Neuronal stem cell (in vitro differentiated cells): ENCODE data around the gene MYL9.

Source experiments
- DNase-seq: peaks from one replicate; pipeline ENCODE4 v3.0.0-alpha.2; 2013; ENCODE audit warnings: low spot score
- H2AFZ ChIP-seq: one replicate; pipeline ENCODE4 v1.6.1; 2013; ENCODE audit warnings: mild to moderate bottlenecking, low read length, inconsistent platforms
- H2AK5ac ChIP-seq: 2 replicates; pipeline ENCODE4 v1.6.1; 2013; ENCODE audit warnings: low read depth, mild to moderate bottlenecking, inconsistent platforms, low read length, moderate library complexity, mixed read lengths
- H2BK120ac ChIP-seq: 2 replicates; pipeline ENCODE4 v1.6.1; 2013; ENCODE audit warnings: low read depth, mild to moderate bottlenecking, inconsistent platforms, low read length, moderate library complexity, mixed read lengths
- H2BK12ac ChIP-seq: one replicate; pipeline ENCODE4 v1.6.1; 2013; ENCODE audit warnings: low read length, inconsistent platforms
- H2BK15ac ChIP-seq: 2 replicates; pipeline ENCODE4 v1.6.1; 2013; ENCODE audit warnings: mild to moderate bottlenecking, low read length, inconsistent platforms, mixed read lengths
- H2BK5ac ChIP-seq: one replicate; pipeline ENCODE4 v1.6.1; 2013; ENCODE audit warnings: inconsistent platforms, mild to moderate bottlenecking, low read length, moderate library complexity
- H3K14ac ChIP-seq: one replicate; pipeline ENCODE4 v1.6.1; 2013; ENCODE audit warnings: low read length, inconsistent platforms
- H3K18ac ChIP-seq: 2 replicates; pipeline ENCODE4 v1.6.1; 2013; ENCODE audit warnings: low read length, inconsistent platforms
- H3K23ac ChIP-seq: 2 replicates; pipeline ENCODE4 v1.6.1; 2013; ENCODE audit warnings: low read depth, mild to moderate bottlenecking, mixed read lengths, low read length, inconsistent platforms; ENCODE audit not compliant: poor library complexity
- H3K27ac ChIP-seq: replicated peaks from 3 replicates; pipeline ENCODE4 v1.5.1; 2013; ENCODE audit warnings: low read length, inconsistent platforms
- H3K27me3 ChIP-seq, 3 experiments: 2 replicates each; pipeline ENCODE4 v1.6.1; 2013; ENCODE audit warnings: low read length in 3 of 3, mild to moderate bottlenecking in 2 of 3, inconsistent platforms in 1 of 3, low read depth in 1 of 3, mixed read lengths in 1 of 3, moderate library complexity in 1 of 3; ENCODE audit not compliant: control insufficient read depth in 3 of 3, insufficient read depth in 3 of 3
- H3K36me3 ChIP-seq, 2 donors: replicated peaks in 1 of 2; 2 replicates each; pipeline ENCODE4 v1.6.1; 2013; ENCODE audit warnings: low read length in 2 of 2; ENCODE audit not compliant: control insufficient read depth in 2 of 2, insufficient read depth in 2 of 2
- H3K4ac ChIP-seq: 2 replicates; pipeline ENCODE4 v1.6.1; 2013; ENCODE audit warnings: inconsistent platforms, mild to moderate bottlenecking, low read length, moderate library complexity
- H3K4me1 ChIP-seq, 2 donors: 1 replicate in 1 of 2; 2 replicates in 1 of 2; pipeline ENCODE4 v1.6.1; 2013; ENCODE audit warnings: low read length in 2 of 2, low read depth in 1 of 2; ENCODE audit not compliant: control insufficient read depth in 2 of 2, insufficient read depth in 1 of 2
- H3K4me2 ChIP-seq: one replicate; pipeline ENCODE4 v1.6.1; 2013; ENCODE audit warnings: mild to moderate bottlenecking, low read length, inconsistent platforms; ENCODE audit not compliant: insufficient read depth, poor library complexity, severe bottlenecking
- H3K4me3 ChIP-seq, 2 donors: 2 replicates each; pipeline ENCODE4 v1.5.1; 2013; ENCODE audit warnings: low read length in 2 of 2, mild to moderate bottlenecking in 2 of 2, inconsistent platforms in 1 of 2, moderate library complexity in 1 of 2
- H3K79me1 ChIP-seq: one replicate; pipeline ENCODE4 v1.6.1; 2013; ENCODE audit warnings: low read depth, mild to moderate bottlenecking, inconsistent platforms, low read length, moderate library complexity
- H3K9ac ChIP-seq: one replicate; pipeline ENCODE4 v1.6.1; 2013; ENCODE audit warnings: mild to moderate bottlenecking, low read depth, low read length, inconsistent platforms; ENCODE audit not compliant: poor library complexity
- H3K9me3 ChIP-seq, 2 donors: replicated peaks in 1 of 2; 2 replicates each; pipeline versions ENCODE3 to v1.6.1; 2013; ENCODE audit warnings: low read length in 2 of 2, mild to moderate bottlenecking in 2 of 2, inconsistent platforms in 1 of 2, low read depth in 1 of 2, mixed read lengths in 1 of 2, moderate library complexity in 1 of 2; ENCODE audit not compliant: control insufficient read depth in 2 of 2, insufficient read depth in 1 of 2
- H4K8ac ChIP-seq: one replicate; pipeline ENCODE4 v1.6.1; 2013; ENCODE audit warnings: low read depth, mild to moderate bottlenecking, inconsistent platforms, low read length, moderate library complexity
- H4K91ac ChIP-seq: one replicate; pipeline ENCODE4 v1.6.1; 2013; ENCODE audit warnings: low read length, low read depth, mild to moderate bottlenecking, inconsistent platforms; ENCODE audit not compliant: poor library complexity
- WGBS, 2 donors: extraction: QIAGEN DNeasy Blood & Tissue Kit; methylation state at CpG; one replicate each; pipeline ENCODE4 v1.1.7; 2013; ENCODE audit warnings: missing lambda C conversion rate in 2 of 2, mixed read lengths in 1 of 2; ENCODE audit not compliant: insufficient read length in 2 of 2, insufficient replicate concordance in 1 of 2; ENCODE audit errors: extremely low coverage in 2 of 2; 5-methylcytosine and 5-hydroxymethylcytosine counted together

The MYL9 gene

GRCh38 chr20:36548704-36549627, 7.6 kb downstream of the MYL9 start:
- no CpG with 5 or more reads among the region's 23 CpGs for WGBS, 2 donors

GRCh38 chr20:36549628-36549941, 8.3 kb downstream of the MYL9 start:
- peaks cover 0 to 24% of the 10 kb centered on the region in 2 donors for H3K36me3 ChIP-seq
- no peak overlapping the region for H3K4ac ChIP-seq
- H4K8ac ChIP-seq = no peak overlapping the region
- H3K4me1 ChIP-seq = no peaks in the 10 kb centered on the region
- H2AK5ac ChIP-seq = no peak overlapping the region
- H3K79me1 ChIP-seq = peaks cover 3% of the 10 kb centered on the region
- no peak overlapping the region for H3K23ac ChIP-seq
- no CpG with 5 or more reads among the region's 9 CpGs for WGBS, 2 donors
- no peak overlapping the region for H2BK120ac ChIP-seq
- no peak overlapping the region for H3K27ac ChIP-seq
- no peak overlapping the region for H3K14ac ChIP-seq
- no peak overlapping the region for H2BK12ac ChIP-seq
- no peaks in the 10 kb centered on the region for H3K27me3 ChIP-seq
- no peak overlapping the region for H3K4me2 ChIP-seq
- H2AFZ ChIP-seq = peak overlapping the region; percentile 75
- H3K9ac ChIP-seq = no peak overlapping the region
- no peak overlapping the region for H4K91ac ChIP-seq
- no peak overlapping the region for H3K4me3 ChIP-seq
- H3K18ac ChIP-seq = no peak overlapping the region
- H2BK15ac ChIP-seq = no peak overlapping the region
- DNase-seq = no peak
- no peak overlapping the region for H2BK5ac ChIP-seq
- H3K9me3 ChIP-seq = no peaks in the 10 kb centered on the region

More at GRCh38 chr20:36548704-36549627, 7.6 kb downstream of the MYL9 start:
- Histone ChIP-seq H2BK5ac (no peak overlapping the region), H2AFZ (peak overlapping the region; percentile 75), H4K91ac (no peak overlapping the region), H3K79me1 (peaks cover 3% of the 10 kb centered on the region), H4K8ac (no peak overlapping the region), H3K4me2 (no peak overlapping the region), H2BK120ac (no peak overlapping the region), H2BK12ac (no peak overlapping the region), H3K9me3 (no peaks in the 10 kb centered on the region), H3K18ac (peak overlapping the region; percentile 48), H3K4ac (no peak overlapping the region), H3K14ac (no peak overlapping the region), H3K36me3 (peaks cover 0 to 24% of the 10 kb centered on the region in 2 donors), H3K9ac (no peak overlapping the region), H2BK15ac (no peak overlapping the region), H3K4me1 (no peaks in the 10 kb centered on the region), H3K23ac (no peak overlapping the region), H3K27ac (no peak overlapping the region), H3K27me3 (no peaks in the 10 kb centered on the region), H3K4me3 (no peak overlapping the region), H2AK5ac (no peak overlapping the region)
- DNase-seq = no peak

- Histone ChIP-seq H3K4me3 (no peak overlapping the region), H3K36me3 (peaks cover 0 to 22% of the 10 kb centered on the region in 2 donors), H2BK5ac (no peak overlapping the region), H4K8ac (no peak overlapping the region), H3K4me2 (no peak overlapping the region), H3K79me1 (peaks cover 3% of the 10 kb centered on the region), H3K9me3 (no peaks in the 10 kb centered on the region), H2AFZ (peak overlapping the region; percentile 75), H2BK12ac (no peak overlapping the region), H3K23ac (peak overlapping the region; percentile 77), H3K4me1 (no peaks in the 10 kb centered on the region), H3K27me3 (no peaks in the 10 kb centered on the region), H2AK5ac (peak overlapping the region; percentile 79), H3K18ac (peak overlapping the region; percentile 44), H3K27ac (no peak overlapping the region), H3K14ac (no peak overlapping the region), H2BK15ac (no peak overlapping the region), H3K4ac (no peak overlapping the region), H2BK120ac (no peak overlapping the region), H3K9ac (peak overlapping the region; percentile 9), H4K91ac (no peak overlapping the region)
- no peak for DNase-seq
- WGBS, 2 donors = no CpG with 5 or more reads among the region's 16 CpGs
These were observed 8.8 kb downstream of the MYL9 start for GRCh38 chr20:36549942-36550789.

- Histone ChIP-seq H2BK12ac (peak overlapping the region; percentile 51), H3K4ac (no peak overlapping the region), H3K27me3 (no peaks in the 10 kb centered on the region), H2AFZ (peak overlapping the region; percentile 75), H2BK5ac (no peak overlapping the region), H3K27ac (no peak overlapping the region), H3K4me1 (no peaks in the 10 kb centered on the region), H3K79me1 (peaks cover 3% of the 10 kb centered on the region), H3K4me3 (no peak overlapping the region), H3K36me3 (peaks cover 0 to 22% of the 10 kb centered on the region in 2 donors), H3K14ac (peak overlapping the region; percentile 4), H3K9ac (no peak overlapping the region), H4K91ac (no peak overlapping the region), H3K9me3 (no peaks in the 10 kb centered on the region), H2BK15ac (no peak overlapping the region), H2AK5ac (peak overlapping the region; percentile 79), H2BK120ac (no peak overlapping the region), H3K23ac (no peak overlapping the region), H3K18ac (peak overlapping the region; percentile 53), H3K4me2 (no peak overlapping the region), H4K8ac (no peak overlapping the region)
- WGBS, 2 donors = no CpG with 5 or more reads among the region's 15 CpGs
- no peak for DNase-seq
These were observed 9.5 kb downstream of the MYL9 start for GRCh38 chr20:36550790-36551299.
